Heart right ventricle (tissue), 16 donors: ENCODE data around the gene GPT2. TPM values are rescaled to one million over a fixed set of nuclear protein-coding genes. Genes with fewer than 3 reads are reported as not detected.

ENCODE experiments used
- ATAC-seq, 8 donors: fragments of 200-7000 bp; cut with Tn5 transposase; one replicate each; pipeline ENCODE4 v1.9.1; 2020; ENCODE audit warnings: mild to moderate bottlenecking in 8 of 8, moderate library complexity in 8 of 8, moderate number of reproducible peaks in 1 of 8
- DNase-seq, 2 donors: peaks; one replicate each; pipeline ENCODE4 v3.0.0-alpha.2; 2020
- H3K27ac ChIP-seq, 10 donors: fragments of 200-600 bp; sonication (generic) in 2 of 10; one replicate each; pipeline versions ENCODE4 v1.5.0 to v1.8.0; 2020 to 2022; ENCODE audit warnings: mild to moderate bottlenecking in 3 of 10
- H3K27me3 ChIP-seq, 7 donors: fragments of 200-600 bp; one replicate each; pipeline ENCODE4 v1.8.0; 2021 to 2022; ENCODE audit warnings: mild to moderate bottlenecking in 2 of 7
- H3K36me3 ChIP-seq, 9 donors: fragments of 200-600 bp; sonication (generic) in 1 of 9; one replicate each; pipeline versions ENCODE4 v1.5.0 to v1.8.0; 2020 to 2022; ENCODE audit warnings: mild to moderate bottlenecking in 2 of 9
- H3K4me1 ChIP-seq, 9 donors: fragments of 200-600 bp; sonication (generic) in 1 of 9; one replicate each; pipeline versions ENCODE4 v1.5.0 to v1.8.0; 2020 to 2022; ENCODE audit warnings: mild to moderate bottlenecking in 4 of 9
- H3K4me3 ChIP-seq, 10 donors: fragments of 200-600 bp; sonication (generic) in 2 of 10; one replicate each; pipeline versions ENCODE4 v1.5.0 to v1.8.0; 2020 to 2022; ENCODE audit warnings: mild to moderate bottlenecking in 7 of 10, moderate library complexity in 2 of 10
- H3K9me3 ChIP-seq, 11 donors: fragments of 200-600 bp in 10 of 11; sonication (generic) in 2 of 11; one replicate each; pipeline versions ENCODE4 v1.5.0 to v1.8.0; 2013 to 2022; ENCODE audit warnings: mild to moderate bottlenecking in 2 of 11, control low read depth in 1 of 11, moderate library complexity in 1 of 11
- CTCF ChIP-seq, 9 donors: fragments of 200-600 bp; sonication (generic) in 2 of 9; IDR thresholded peaks; one replicate each; pipeline versions ENCODE4 v1.5.0 to v1.8.0; 2021 to 2022; ENCODE audit warnings: antibody characterized with exemption in 9 of 9, mild to moderate bottlenecking in 5 of 9, moderate library complexity in 1 of 9
- WGBS, 2 donors: extraction: QIAGEN DNeasy Blood & Tissue Kit; methylation state at CpG; one replicate each; pipeline ENCODE4 v1.1.7; 2013; ENCODE audit warnings: inconsistent platforms in 1 of 2; 5-methylcytosine and 5-hydroxymethylcytosine counted together
- intact Hi-C, 10 donors: fragments of 100-400 bp; cut with DNase I; formaldehyde crosslinking; loops; one replicate each; pipeline versions ENCODE4 v1.11.1 to v1.14.2; 2022
- polyA plus RNA-seq, 2 donors: library from polyadenylated mRNA; stranded (reverse); fragments of 200-250 nt; gene quantifications; one replicate each; pipeline ENCODE4 v1.2.3, GENCODE V29; 2013
- total RNA-seq, 10 donors: library from RNA; stranded (reverse); fragmentation: NEBNext Ultra II Directional in 3 of 10; extraction: Animal tissue kit (Norgen Biotek cat#: 25700) in 3 of 10; gene quantifications; one replicate each; pipeline versions ENCODE4 v1.2.1 to v1.2.4, GENCODE V29; 2021 to 2023
- donor health status: Arrhythmogenic right ventricular cardiomyopathy.
- donor health status: ischemic (EF 13 %, LVEDD 7.1; RV severe dilation, severe dysfunction).
- donor health status: healthy with polysubstance abuse.
- donor health status: DM: no; HTN: yes; CAD: no.
- donor health status: DM: no; HTN: no; CAD: no.
- donor health status: ischemic (EF 25% LVEDD 6.9; RV normal size, moderate dysfunction).
- donor health status: ischemic (EF 25% LVEDD 5.7; RV mildly dilated, moderate dysfunction).
- donor health status: healthy.
- donor health status: DM: yes; HTN: yes; CAD: no.
- donor health status: Ischemic cardiomyopathy.
- donor health status: ischemic (EF 35%, LVEDD 5.7; RV mildly dilated, moderate dysfunction).
- donor health status: nonischemic (EF 11% LVEDD 7.7; RV severe dilation, severe dysfunction).
- donor health status: DM: yes; HTN: yes; CAD: no.
- donor health status: PGD.
- donor health status: ischemic (EF 29% LVEDD 5.4; RV normal size, mild dysfunction).
- donor health status: nonischemic (EF 23%, LVEDD 6.1; RV moderate dilation, normal function).

The GPT2 gene
- total and polyA plus RNA-seq, 12 donors = 6.7 to 23.7 (median 17.3) TPM

DNA sequence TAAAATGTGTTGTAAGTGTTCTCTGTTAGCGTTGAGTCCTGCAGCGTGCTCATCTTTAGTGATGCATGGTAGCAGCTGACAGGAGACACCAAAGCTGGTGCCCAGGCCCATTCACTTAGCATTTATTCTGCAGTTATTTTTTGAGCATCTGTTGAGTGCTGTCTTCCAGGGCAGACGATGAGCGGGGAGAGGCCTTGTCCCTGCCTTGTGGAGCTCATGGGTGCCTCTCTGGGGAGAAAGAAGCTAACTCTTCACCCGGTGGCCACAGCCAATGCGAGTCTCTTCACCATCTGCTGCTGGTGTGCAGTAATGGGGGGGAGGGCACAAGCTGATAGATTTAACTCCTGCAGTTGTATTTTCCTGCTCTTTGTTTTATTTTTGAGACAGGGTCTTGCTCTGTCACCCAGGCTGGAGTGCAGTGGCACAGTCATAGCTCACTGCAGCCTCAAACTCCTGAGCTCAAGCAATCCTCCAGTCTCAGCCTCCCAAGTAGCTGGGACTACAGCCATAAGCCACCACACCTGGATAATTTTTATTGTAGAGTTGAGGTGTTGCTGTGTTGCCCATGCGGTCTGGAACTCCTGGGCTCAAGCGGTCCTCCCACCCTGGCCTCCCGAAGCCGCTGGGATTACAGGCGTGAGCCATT lies 30.5 kb downstream of the GPT2 start:
- no peak overlapping the region for H3K27ac ChIP-seq
- ATAC-seq (no peak), DNase-seq (no peak)
- intact Hi-C loops = loop anchor here in 1 of 10 donors (10.0 kb wide), 1 partner anchor 240 kb away; no protein-coding TSS in a partner anchor
- no peaks in the 10 kb centered on the region for H3K9me3 ChIP-seq
- H3K36me3 ChIP-seq = peaks cover 0 to 38% (median 0%) of the 10 kb centered on the region in 9 donors
- no peak overlapping the region for H3K4me3 ChIP-seq
- WGBS, 2 donors = 87 to 91% methylated on average over 11 of the region's 11 CpGs
- no peaks in the 10 kb centered on the region for H3K4me1 ChIP-seq
- no peaks in the 10 kb centered on the region for H3K27me3 ChIP-seq
- TF ChIP-seq CTCF (IDR thresholded peaks at IDR 0.05) = no peak

- intact Hi-C loops = loop anchor here in 1 of 10 donors (10.0 kb wide), 1 partner anchor 241 kb away; no protein-coding TSS in a partner anchor
- Histone ChIP-seq H3K27ac (no peak overlapping the region), H3K27me3 (no peaks in the 10 kb centered on the region), H3K36me3 (peaks cover 0 to 32% (median 0%) of the 10 kb centered on the region in 9 donors), H3K4me3 (no peak overlapping the region), H3K9me3 (no peaks in the 10 kb centered on the region), H3K4me1 (no peaks in the 10 kb centered on the region)
- ATAC-seq (no peak), DNase-seq (no peak)
- 100% methylated on average over 2 of the region's 2 CpGs for WGBS, 2 donors
- no peak for TF ChIP-seq CTCF (IDR thresholded peaks at IDR 0.05)
Observed at GRCh38 chr16:46915483-46916025, 31.4 kb downstream of the GPT2 start.

DNA sequence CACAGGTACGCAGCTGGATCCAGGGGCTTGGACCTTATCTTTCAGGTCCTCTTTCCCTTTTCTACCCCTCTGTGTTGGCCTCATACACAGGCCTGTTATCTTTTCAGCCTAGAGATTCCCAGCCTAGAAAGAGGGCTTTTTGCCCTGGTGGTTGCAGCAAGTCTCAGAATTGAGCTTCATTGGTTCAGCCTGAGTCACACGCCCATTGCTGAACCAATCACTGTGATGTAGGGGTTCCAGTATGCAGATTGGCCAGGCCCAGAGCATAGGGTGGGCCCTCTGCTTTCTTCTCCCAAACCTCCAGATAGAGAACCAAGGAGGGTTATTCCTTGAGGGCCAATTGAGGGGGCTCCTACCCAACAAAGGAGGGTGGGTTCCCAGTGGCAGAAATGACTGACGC lies 32.8 kb downstream of the GPT2 start:
- DNase-seq = no peak
- H3K9me3 ChIP-seq = no peaks in the 10 kb centered on the region
- H3K27ac ChIP-seq = no peak overlapping the region
- 96 to 98% methylated on average over 3 of the region's 3 CpGs for WGBS, 2 donors
- intact Hi-C loops = loop anchor here in 1 of 10 donors (10.0 kb wide), 1 partner anchor 242 kb away; no protein-coding TSS in a partner anchor
- peaks cover 0 to 25% (median 0%) of the 10 kb centered on the region in 9 donors for H3K36me3 ChIP-seq
- no peaks in the 10 kb centered on the region for H3K4me1 ChIP-seq
- no peak overlapping the region for H3K4me3 ChIP-seq
- no peak for ATAC-seq
- no peaks in the 10 kb centered on the region for H3K27me3 ChIP-seq
- TF ChIP-seq CTCF (IDR thresholded peaks at IDR 0.05) = no peak

GRCh38 chr16:46918400-46918799 lies 34.2 kb downstream of the GPT2 start:
- WGBS, 2 donors = 90 to 92% methylated on average over 11 of the region's 11 CpGs
- ATAC-seq (no peak), DNase-seq (no peak)
- intact Hi-C loops = loop anchor here in 1 of 10 donors (10.0 kb wide), 1 partner anchor 244 kb away; no protein-coding TSS in a partner anchor
- H3K36me3 ChIP-seq = peaks cover 0 to 23% (median 0%) of the 10 kb centered on the region in 9 donors
- H3K4me3 ChIP-seq = no peak overlapping the region
- no peaks in the 10 kb centered on the region for H3K27me3 ChIP-seq
- no peaks in the 10 kb centered on the region for H3K9me3 ChIP-seq
- TF ChIP-seq CTCF (IDR thresholded peaks at IDR 0.05) = no peak
- H3K4me1 ChIP-seq = peaks cover 0 to under 1% (median 0%) of the 10 kb centered on the region in 9 donors
- no peak overlapping the region for H3K27ac ChIP-seq
